Kidney (tissue), 14 donors: ENCODE data around the gene CRIP3. TPM values are rescaled to one million over a fixed set of nuclear protein-coding genes. Genes with fewer than 3 reads are reported as not detected.

ENCODE experiments used
- DNase-seq, 5 donors: peaks; one replicate each; pipeline ENCODE4 v3.0.0-alpha.2; 2013 to 2020
- FAIRE-seq: peaks from 2 replicates; lab custom pipeline; 2012; peaks lifted over from hg19 to GRCh38; lab: Jason Lieb, UNC
- H3K27ac ChIP-seq, 2 donors: one replicate each; pipeline ENCODE4 v1.7.0; 2013; ENCODE audit warnings: low read depth in 2 of 2, low read length in 2 of 2, inconsistent platforms in 1 of 2
- H3K27me3 ChIP-seq: one replicate; pipeline ENCODE4 v1.7.1; 2013; ENCODE audit warnings: low read length, inconsistent platforms; ENCODE audit not compliant: control insufficient read depth, insufficient read depth
- H3K36me3 ChIP-seq, 3 donors: one replicate each; pipeline versions ENCODE4 v1.7.0 to v1.7.1; 2013; ENCODE audit warnings: low read length in 3 of 3, control low read depth in 1 of 3, inconsistent platforms in 1 of 3; ENCODE audit not compliant: insufficient read depth in 3 of 3, control insufficient read depth in 2 of 3
- H3K4me1 ChIP-seq, 3 donors: one replicate each; pipeline versions ENCODE4 v1.7.0 to v1.7.1; 2013; ENCODE audit warnings: low read length in 3 of 3, inconsistent platforms in 1 of 3, low read depth in 1 of 3; ENCODE audit not compliant: control insufficient read depth in 2 of 3, insufficient read depth in 2 of 3
- H3K4me3 ChIP-seq, 3 donors: one replicate each; pipeline versions ENCODE4 v1.7.0 to v1.8.1; 2013; ENCODE audit warnings: low read length in 3 of 3, control low read depth in 1 of 3, inconsistent platforms in 1 of 3
- H3K9ac ChIP-seq, 3 donors: one replicate each; pipeline versions ENCODE4 v1.7.0 to v1.7.1; 2013; ENCODE audit warnings: low read length in 3 of 3, control low read depth in 1 of 3, inconsistent platforms in 1 of 3
- H3K9me3 ChIP-seq, 3 donors: one replicate each; pipeline versions ENCODE4 v1.7.0 to v1.7.1; 2013; ENCODE audit warnings: low read length in 3 of 3, control low read depth in 1 of 3, inconsistent platforms in 1 of 3; ENCODE audit not compliant: control insufficient read depth in 2 of 3, insufficient read depth in 1 of 3
- intact Hi-C: fragments of 100-400 bp; cut with DNase I; formaldehyde crosslinking; loops from one replicate; pipeline ENCODE4 v1.11.1; 2022
- polyA plus RNA-seq: library from polyadenylated mRNA; stranded (reverse); fragments of 350-450 nt; fragmentation: Illumina TruSeq; extraction: RNeasy Lipid Tissue Mini Kit (QIAGEN cat#74804); gene quantifications from one replicate; pipeline ENCODE4 v1.2.3, GENCODE V29; 2014; ENCODE audit warnings: low read depth, low replicate concordance; ENCODE audit not compliant: insufficient read depth
- total RNA-seq: library from RNA; stranded (reverse); fragmentation: NEBNext Ultra II Directional; extraction: Animal tissue kit (Norgen Biotek cat#: 25700); gene quantifications from one replicate; pipeline ENCODE4 v1.2.1, GENCODE V29; 2021
- TF ChIP-seq, protein P1 (sequence below): IDR thresholded peaks from 3 replicates; pipeline ENCODE4 v1.5.1; 2012; ENCODE audit warnings: mild to moderate bottlenecking, moderate library complexity, borderline replicate concordance; ENCODE audit not compliant: insufficient read depth; ENCODE audit errors: extremely low read depth
- donor health status: control.
- donor health status: control.
- donor health status: control.
- donor health status: control.
- donor health status: control.
- donor health status: DM: yes; HTN: yes; CAD: no.
- donor health status: Normal renal cell carcinoma (clear cell type).

Gene CRIP3
- total and polyA plus RNA-seq, 2 donors from 2014 or later, result 5.6 to 14.3 TPM

DNA sequence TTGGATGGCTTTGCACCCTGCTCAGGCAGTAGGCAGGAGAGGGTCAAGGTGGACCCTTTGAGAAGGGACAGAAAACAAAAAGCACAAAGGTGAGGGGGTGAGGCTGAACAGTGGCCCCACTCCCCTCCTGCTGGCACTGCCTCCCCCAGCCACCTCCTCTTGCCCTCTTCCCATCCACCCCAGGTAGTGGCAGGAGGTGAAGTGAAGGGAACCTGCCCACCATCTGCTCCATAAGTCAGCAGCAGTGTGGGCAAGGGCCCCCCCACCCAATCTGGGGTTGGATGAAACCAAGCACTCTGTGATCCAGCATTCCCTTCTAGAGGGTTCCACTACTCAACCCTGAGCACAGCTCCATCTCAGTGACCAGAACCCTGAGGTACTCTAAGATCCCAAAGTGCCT is 36.7 kb downstream of the CRIP3 start:
- no peaks in the 10 kb centered on the region for H3K36me3 ChIP-seq
- DNase-seq (no peak), FAIRE-seq (no peak)
- H3K27ac ChIP-seq, result peak overlapping the region in 1 of 2 donors; percentile 3
- H3K4me3 ChIP-seq, result no peak overlapping the region
- intact Hi-C loops, result no loop called here
- peaks cover 2% of the 10 kb centered on the region for H3K27me3 ChIP-seq
- H3K9me3 ChIP-seq, result no peaks in the 10 kb centered on the region
- no peak overlapping the region for H3K9ac ChIP-seq
- peaks cover 6 to 37% (median 33%) of the 10 kb centered on the region in 3 donors for H3K4me1 ChIP-seq
- TF ChIP-seq, protein P1, sequence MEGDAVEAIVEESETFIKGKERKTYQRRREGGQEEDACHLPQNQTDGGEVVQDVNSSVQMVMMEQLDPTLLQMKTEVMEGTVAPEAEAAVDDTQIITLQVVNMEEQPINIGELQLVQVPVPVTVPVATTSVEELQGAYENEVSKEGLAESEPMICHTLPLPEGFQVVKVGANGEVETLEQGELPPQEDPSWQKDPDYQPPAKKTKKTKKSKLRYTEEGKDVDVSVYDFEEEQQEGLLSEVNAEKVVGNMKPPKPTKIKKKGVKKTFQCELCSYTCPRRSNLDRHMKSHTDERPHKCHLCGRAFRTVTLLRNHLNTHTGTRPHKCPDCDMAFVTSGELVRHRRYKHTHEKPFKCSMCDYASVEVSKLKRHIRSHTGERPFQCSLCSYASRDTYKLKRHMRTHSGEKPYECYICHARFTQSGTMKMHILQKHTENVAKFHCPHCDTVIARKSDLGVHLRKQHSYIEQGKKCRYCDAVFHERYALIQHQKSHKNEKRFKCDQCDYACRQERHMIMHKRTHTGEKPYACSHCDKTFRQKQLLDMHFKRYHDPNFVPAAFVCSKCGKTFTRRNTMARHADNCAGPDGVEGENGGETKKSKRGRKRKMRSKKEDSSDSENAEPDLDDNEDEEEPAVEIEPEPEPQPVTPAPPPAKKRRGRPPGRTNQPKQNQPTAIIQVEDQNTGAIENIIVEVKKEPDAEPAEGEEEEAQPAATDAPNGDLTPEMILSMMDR, result no peak

DNA sequence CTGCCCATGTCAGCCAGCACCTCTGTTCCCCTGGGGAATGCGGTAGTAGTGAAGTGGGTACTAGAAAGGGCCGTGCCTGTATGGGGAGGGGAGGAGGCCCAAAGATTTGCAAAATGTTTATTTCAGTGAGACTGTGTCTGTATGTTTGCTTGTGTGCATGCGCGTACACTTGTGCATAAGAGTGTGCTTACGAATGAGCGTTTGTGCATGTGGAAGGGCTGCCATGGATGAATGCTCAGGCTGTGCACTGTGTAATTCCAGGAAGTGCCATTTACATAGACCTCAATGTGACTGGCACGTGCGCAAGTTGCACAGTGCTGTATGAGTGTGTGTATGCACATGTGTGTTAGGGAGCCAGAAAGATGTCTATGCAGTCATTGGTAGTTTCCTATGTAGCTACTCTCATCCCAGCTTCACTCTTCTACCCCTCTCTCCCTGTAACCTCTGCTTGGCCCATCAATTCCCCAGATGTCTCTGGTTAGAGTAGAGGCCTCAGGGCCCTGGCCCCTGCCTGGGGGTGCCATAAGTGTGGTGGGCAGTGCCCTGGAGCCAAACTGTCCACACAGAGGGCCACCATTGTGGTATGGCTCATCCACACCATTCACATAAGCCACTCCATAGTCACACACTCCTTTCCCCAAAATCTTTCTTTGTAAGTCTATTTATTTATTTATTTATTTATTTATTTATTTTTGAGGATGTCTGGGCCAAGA is 37.4 kb downstream of the CRIP3 start:
- Histone ChIP-seq H3K4me3 (peak overlapping the region in 1 of 3 donors; percentile 35), H3K27me3 (no peaks in the 10 kb centered on the region), H3K4me1 (peaks cover 6 to 33% (median 32%) of the 10 kb centered on the region in 3 donors), H3K9me3 (no peaks in the 10 kb centered on the region), H3K36me3 (no peaks in the 10 kb centered on the region), H3K9ac (no peak overlapping the region), H3K27ac (peak overlapping the region; percentile 51 to 71)
- FAIRE-seq (no peak), DNase-seq (peak in 1 of 5 donors; percentile 49)
- intact Hi-C loops, result no loop called here
- TF ChIP-seq, protein P1, result no peak

DNA sequence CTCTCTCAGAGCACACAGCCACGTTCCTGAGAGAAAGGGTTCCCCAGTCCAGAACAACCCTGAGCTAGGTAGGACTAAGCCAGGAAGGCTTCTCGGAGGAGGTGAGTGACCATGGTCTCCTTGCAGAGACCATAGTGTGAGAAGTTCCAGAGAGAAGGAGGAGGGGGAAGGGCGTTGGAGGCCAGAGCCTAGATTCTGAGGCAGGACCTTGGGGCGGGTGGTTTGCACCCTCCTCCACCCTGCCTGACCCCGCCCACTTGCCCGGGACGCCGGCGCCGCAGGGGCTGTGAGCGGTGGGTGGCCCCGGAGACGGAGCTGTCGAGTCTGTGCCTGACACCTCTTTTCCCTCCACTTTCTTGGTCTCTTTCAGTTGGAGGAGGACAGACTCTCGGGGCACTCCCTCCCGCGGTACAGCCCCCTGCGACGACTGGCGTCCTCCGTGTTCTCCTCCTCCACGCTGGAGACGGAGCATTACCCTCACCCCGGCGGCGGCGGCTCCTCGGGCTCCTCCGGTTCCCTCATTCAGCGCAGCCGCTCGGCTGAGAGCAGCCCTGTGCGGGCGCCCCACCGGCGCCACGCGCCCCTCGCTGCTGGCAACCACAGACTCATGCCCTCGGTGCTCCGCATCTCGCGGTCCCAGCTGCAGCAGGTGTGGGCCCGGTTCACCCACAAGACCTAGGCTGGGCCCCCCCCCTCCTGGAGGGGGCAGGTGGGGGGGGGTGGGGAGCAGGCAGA is 39.2 kb downstream of the CRIP3 start:
- intact Hi-C loops, result loop anchor here (10.0 kb wide), 1 partner anchor 65 kb away; no protein-coding TSS in a partner anchor
- no peaks in the 10 kb centered on the region for H3K9me3 ChIP-seq
- peak overlapping the region; percentile 57 to 77 for H3K27ac ChIP-seq
- H3K4me1 ChIP-seq, result peaks cover 6 to 29% (median 28%) of the 10 kb centered on the region in 3 donors
- TF ChIP-seq, protein P1, result no peak
- H3K27me3 ChIP-seq, result no peaks in the 10 kb centered on the region
- FAIRE-seq, result no peak
- H3K36me3 ChIP-seq, result no peaks in the 10 kb centered on the region
- no peak overlapping the region for H3K9ac ChIP-seq
- DNase-seq, result peak in 4 of 5 donors; percentile 46 to 80 (median 55)
- peak overlapping the region in 2 of 3 donors; percentile 10 to 50 for H3K4me3 ChIP-seq
